CD14-positive monocyte (primary cell): ENCODE data around the gene WNT2. TPM values are rescaled to one million over a fixed set of nuclear protein-coding genes. Genes with fewer than 3 reads are reported as not detected.

Experiments used
- DNase-seq, 3 donors: peaks; one replicate each; pipeline ENCODE4 v3.0.0-alpha.2; 2011 to 2022
- H2AFZ ChIP-seq: 2 replicates; pipeline ENCODE4 v1.6.0; 2012; ENCODE audit warnings: mild to moderate bottlenecking, low read depth, low read length, inconsistent platforms; ENCODE audit not compliant: insufficient read depth, poor library complexity, severe bottlenecking
- H3K27ac ChIP-seq, 2 donors: 1 replicate in 1 of 2; 2 replicates in 1 of 2; pipeline ENCODE4 v1.5.1; 2012 to 2013; ENCODE audit warnings: low read length in 2 of 2, control low read depth in 1 of 2, inconsistent platforms in 1 of 2, low read depth in 1 of 2, mild to moderate bottlenecking in 1 of 2
- H3K27me3 ChIP-seq, 2 donors: one replicate each; pipeline versions ENCODE4 v1.6.0 to v1.6.1; 2011 to 2013; ENCODE audit warnings: low read length in 2 of 2; ENCODE audit not compliant: control insufficient read depth in 2 of 2, insufficient read depth in 2 of 2
- H3K36me3 ChIP-seq, 2 donors: replicated peaks in 1 of 2; 1 replicate in 1 of 2; 2 replicates in 1 of 2; pipeline versions ENCODE4 v1.5.1 to v1.6.1; 2012 to 2013; ENCODE audit warnings: low read length in 2 of 2, control low read depth in 1 of 2, inconsistent platforms in 1 of 2, mild to moderate bottlenecking in 1 of 2; ENCODE audit not compliant: insufficient read depth in 2 of 2, control insufficient read depth in 1 of 2
- H3K4me1 ChIP-seq, 2 donors: 1 replicate in 1 of 2; 2 replicates in 1 of 2; pipeline versions ENCODE4 v1.5.1 to v1.6.1; 2012 to 2013; ENCODE audit warnings: low read length in 2 of 2, control low read depth in 1 of 2, inconsistent platforms in 1 of 2, mild to moderate bottlenecking in 1 of 2, moderate library complexity in 1 of 2; ENCODE audit not compliant: insufficient read depth in 2 of 2, control insufficient read depth in 1 of 2
- H3K4me2 ChIP-seq: replicated peaks from 2 replicates; pipeline ENCODE3; 2012; ENCODE audit warnings: low read length, moderate library complexity, mild to moderate bottlenecking; ENCODE audit not compliant: poor library complexity, severe bottlenecking; ENCODE audit errors: extremely low read depth
- H3K4me3 ChIP-seq, 3 experiments: fragments of 200-600 bp in 1 of 3; sonication (generic) in 1 of 3; replicated peaks in 1 of 3; 1 replicate in 2 of 3; 2 replicates in 1 of 3; pipeline ENCODE4 v1.5.1; 2011 to 2013; ENCODE audit warnings: low read length in 3 of 3, mild to moderate bottlenecking in 3 of 3, control low read depth in 2 of 3, low read depth in 2 of 3, inconsistent platforms in 1 of 3, moderate library complexity in 1 of 3
- H3K79me2 ChIP-seq: 2 replicates; pipeline ENCODE4 v1.6.0; 2012; ENCODE audit warnings: mild to moderate bottlenecking, control low read depth, inconsistent platforms, low read length, moderate library complexity; ENCODE audit not compliant: insufficient read depth
- H3K9ac ChIP-seq: 2 replicates; pipeline ENCODE4 v1.6.0; 2017; ENCODE audit warnings: low read length, mild to moderate bottlenecking; ENCODE audit not compliant: insufficient read depth, poor library complexity, severe bottlenecking
- H3K9me3 ChIP-seq, 2 donors: replicated peaks in 1 of 2; 1 replicate in 1 of 2; 2 replicates in 1 of 2; pipeline versions ENCODE4 v1.5.1 to v1.6.1; 2012 to 2013; ENCODE audit warnings: low read length in 2 of 2, control low read depth in 1 of 2; ENCODE audit not compliant: control insufficient read depth in 1 of 2, insufficient read depth in 1 of 2
- H4K20me1 ChIP-seq: 2 replicates; pipeline ENCODE4 v1.6.0; 2012; ENCODE audit warnings: mild to moderate bottlenecking, low read length, control low read depth, moderate library complexity; ENCODE audit not compliant: insufficient read depth
- H3K27ac Mint-ChIP-seq, 7 donors: one replicate each; pipeline ENCODE4 v1.8.0; 2020; ENCODE audit warnings: mild to moderate bottlenecking in 7 of 7, mixed read lengths in 7 of 7, moderate library complexity in 6 of 7, inconsistent platforms in 2 of 7
- H3K27me3 Mint-ChIP-seq, 3 donors: one replicate each; pipeline ENCODE4 v1.8.0; 2021 to 2022; ENCODE audit warnings: low read depth in 3 of 3, mild to moderate bottlenecking in 3 of 3, mixed read lengths in 3 of 3, moderate library complexity in 3 of 3, inconsistent platforms in 1 of 3
- H3K36me3 Mint-ChIP-seq, 2 donors: one replicate each; pipeline ENCODE4 v1.8.0; 2020; ENCODE audit warnings: mixed read lengths in 2 of 2, inconsistent platforms in 1 of 2, mild to moderate bottlenecking in 1 of 2
- H3K4me1 Mint-ChIP-seq: one replicate; pipeline ENCODE4 v1.8.0; 2020; ENCODE audit warnings: mild to moderate bottlenecking, mixed read lengths
- H3K4me3 Mint-ChIP-seq, 2 donors: one replicate each; pipeline ENCODE4 v1.8.0; 2020; ENCODE audit warnings: mild to moderate bottlenecking in 2 of 2, mixed read lengths in 2 of 2, moderate library complexity in 1 of 2
- H3K9me3 Mint-ChIP-seq, 7 donors: one replicate each; pipeline ENCODE4 v1.8.0; 2020 to 2022; ENCODE audit warnings: mixed read lengths in 7 of 7, mild to moderate bottlenecking in 6 of 7, moderate library complexity in 6 of 7, inconsistent platforms in 2 of 7
- WGBS: methylation state at CpG from one replicate; pipeline ENCODE4 v1.1.5; 2013; ENCODE audit warnings: missing lambda C conversion rate; ENCODE audit not compliant: insufficient coverage; 5-methylcytosine and 5-hydroxymethylcytosine counted together
- intact Hi-C, 2 donors: fragments of 100-400 bp; cut with micrococcal nuclease; formaldehyde crosslinking; loops; one replicate each; pipeline versions ENCODE4 v1.15.0 to v1.15.1; 2023
- polyA plus RNA-seq, 3 donors: library from polyadenylated mRNA; depleted of rRNA in 1 of 3; unstranded in 2 of 3; stranded (reverse) in 1 of 3; fragments of 300-500 nt in 2 of 3; fragments of >200 nt in 1 of 3; fragmentation: Illumina TruSeq in 2 of 3; gene quantifications; 1 replicate in 2 of 3; 2 replicates in 1 of 3; pipeline ENCODE4 v1.2.3, GENCODE V29; 2012 to 2021
- TF ChIP-seq, protein P1 (sequence below): fragments of 200-600 bp; IDR thresholded peaks from one replicate; pipeline ENCODE4 v1.8.0; 2022; ENCODE audit warnings: antibody characterized with exemption, mild to moderate bottlenecking

WNT2 gene
- polyA plus RNA-seq, 3 donors, result not detected

DNA sequence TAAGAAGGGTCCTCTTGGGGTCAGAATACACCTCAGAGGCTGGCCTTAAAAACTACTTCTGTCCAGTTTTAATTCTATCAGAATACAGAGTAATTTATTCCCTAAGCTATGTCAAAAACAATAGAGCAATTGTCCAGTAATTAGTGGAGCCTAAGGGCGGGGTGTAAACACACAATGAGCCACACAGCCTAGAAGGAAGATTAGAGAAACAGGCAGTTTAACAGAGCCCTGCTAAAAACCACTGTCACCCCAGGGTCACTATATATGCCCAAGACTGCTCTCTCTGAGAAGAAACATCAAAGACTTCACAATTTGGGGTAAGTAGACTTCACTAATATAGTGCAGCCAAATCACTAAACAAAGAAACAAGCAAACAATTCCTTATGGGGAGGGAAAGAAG is 27.2 kb upstream of the WNT2 start:
- Histone ChIP-seq H4K20me1 (no peaks in the 10 kb centered on the region), H3K4me2 (no peak overlapping the region), H3K79me2 (no peaks in the 10 kb centered on the region), H3K36me3 (no peaks in the 10 kb centered on the region), H3K27ac (no peak overlapping the region), H3K4me1 (no peaks in the 10 kb centered on the region), H3K4me3 (no peak overlapping the region), H3K9ac (no peak overlapping the region), H2AFZ (no peak overlapping the region), H3K9me3 (peaks cover 0 to 6% of the 10 kb centered on the region in 2 donors), H3K27me3 (no peaks in the 10 kb centered on the region)
- Mint-ChIP-seq H3K4me1 (no peaks in the 10 kb centered on the region), H3K9me3 (peaks cover 0 to 7% (median 3%) of the 10 kb centered on the region in 7 donors), H3K27me3 (peaks cover 0 to 4% (median 2%) of the 10 kb centered on the region in 3 donors), H3K27ac (no peak overlapping the region), H3K36me3 (no peaks in the 10 kb centered on the region), H3K4me3 (no peak overlapping the region)
- DNase-seq, result no peak
- WGBS, result no CpG with 5 or more reads among the region's 1 CpG
- intact Hi-C loops, result no loop called here
- TF ChIP-seq, protein P1, sequence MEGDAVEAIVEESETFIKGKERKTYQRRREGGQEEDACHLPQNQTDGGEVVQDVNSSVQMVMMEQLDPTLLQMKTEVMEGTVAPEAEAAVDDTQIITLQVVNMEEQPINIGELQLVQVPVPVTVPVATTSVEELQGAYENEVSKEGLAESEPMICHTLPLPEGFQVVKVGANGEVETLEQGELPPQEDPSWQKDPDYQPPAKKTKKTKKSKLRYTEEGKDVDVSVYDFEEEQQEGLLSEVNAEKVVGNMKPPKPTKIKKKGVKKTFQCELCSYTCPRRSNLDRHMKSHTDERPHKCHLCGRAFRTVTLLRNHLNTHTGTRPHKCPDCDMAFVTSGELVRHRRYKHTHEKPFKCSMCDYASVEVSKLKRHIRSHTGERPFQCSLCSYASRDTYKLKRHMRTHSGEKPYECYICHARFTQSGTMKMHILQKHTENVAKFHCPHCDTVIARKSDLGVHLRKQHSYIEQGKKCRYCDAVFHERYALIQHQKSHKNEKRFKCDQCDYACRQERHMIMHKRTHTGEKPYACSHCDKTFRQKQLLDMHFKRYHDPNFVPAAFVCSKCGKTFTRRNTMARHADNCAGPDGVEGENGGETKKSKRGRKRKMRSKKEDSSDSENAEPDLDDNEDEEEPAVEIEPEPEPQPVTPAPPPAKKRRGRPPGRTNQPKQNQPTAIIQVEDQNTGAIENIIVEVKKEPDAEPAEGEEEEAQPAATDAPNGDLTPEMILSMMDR, result no peak

GRCh38 chr7:117349570-117349969 is 26.7 kb upstream of the WNT2 start:
- Mint-ChIP-seq H3K4me1 (no peaks in the 10 kb centered on the region), H3K27ac (no peak overlapping the region), H3K27me3 (peaks cover 0 to 4% (median 3%) of the 10 kb centered on the region in 3 donors), H3K9me3 (peaks cover 0 to 7% (median 3%) of the 10 kb centered on the region in 7 donors), H3K36me3 (no peaks in the 10 kb centered on the region), H3K4me3 (no peak overlapping the region)
- H3K79me2 ChIP-seq, result no peaks in the 10 kb centered on the region
- no peak for DNase-seq
- no peak overlapping the region for H3K27ac ChIP-seq
- no peak overlapping the region for H3K9ac ChIP-seq
- no peak overlapping the region for H3K4me2 ChIP-seq
- no peak overlapping the region for H2AFZ ChIP-seq
- H3K9me3 ChIP-seq, result peaks cover 0 to 6% of the 10 kb centered on the region in 2 donors
- H3K4me1 ChIP-seq, result no peaks in the 10 kb centered on the region
- H3K27me3 ChIP-seq, result no peaks in the 10 kb centered on the region
- no CpG with 5 or more reads among the region's 2 CpGs for WGBS
- intact Hi-C loops, result no loop called here
- TF ChIP-seq, protein P1, result no peak
- no peaks in the 10 kb centered on the region for H3K36me3 ChIP-seq
- no peak overlapping the region for H3K4me3 ChIP-seq
- H4K20me1 ChIP-seq, result no peaks in the 10 kb centered on the region
